GM19099 (cell line): ENCODE data around the gene HS1BP3.
A peak's percentile ranks its signal among the peaks of the same experiment; 100 is the strongest.

ENCODE experiments used
- POLR2A ChIP-seq: IDR thresholded peaks from 3 replicates; pipeline ENCODE4 v1.6.1; 2011; ENCODE audit warnings: low read depth; ENCODE audit not compliant: insufficient read length; ENCODE audit errors: extremely low read depth

Gene HS1BP3

GRCh38 chr2:20678086-20678395 lies 27.1 kb upstream of the HS1BP3 start:
- no peak for TF ChIP-seq POLR2A

DNA sequence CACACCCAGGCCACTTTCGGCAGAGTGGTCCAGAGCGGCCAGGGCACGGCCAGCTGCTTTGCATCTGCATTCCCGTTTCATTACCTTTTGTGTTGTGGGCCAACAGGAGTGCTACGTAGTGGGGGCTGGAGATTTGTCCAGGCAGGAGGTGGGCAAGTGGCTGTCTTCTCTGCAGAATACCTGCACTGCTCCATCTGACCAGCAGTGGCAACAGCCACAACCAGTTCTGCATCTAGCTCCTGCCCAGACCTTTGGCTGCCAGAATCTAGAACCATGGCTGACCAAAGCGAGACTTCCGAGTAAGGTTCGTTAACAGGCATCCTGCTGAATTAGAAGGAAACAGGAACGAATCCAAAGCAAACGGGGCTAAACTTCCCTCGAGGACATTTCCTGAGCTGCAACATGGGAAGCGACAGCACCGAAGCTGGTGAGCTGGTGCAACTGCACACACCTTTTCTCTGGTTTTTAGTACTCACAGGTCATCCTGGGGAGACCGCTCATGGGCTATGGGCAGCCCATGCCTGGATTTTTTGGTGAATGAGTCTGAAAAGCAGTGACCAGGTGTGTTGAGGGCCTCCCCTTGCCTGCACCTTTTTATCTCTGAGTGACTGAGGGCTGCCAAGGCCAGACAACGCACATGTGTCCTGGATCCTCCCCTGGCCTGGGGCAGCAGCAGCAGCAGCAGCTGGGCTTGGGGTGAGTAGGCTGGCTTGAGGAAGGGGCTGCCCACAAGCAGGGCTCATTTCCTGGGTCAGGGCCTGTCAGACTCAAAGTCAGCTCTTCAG lies 26.6 kb upstream of the HS1BP3 start:
- no peak for TF ChIP-seq POLR2A

GRCh38 chr2:20676353-20677215 lies 25.7 kb upstream of the HS1BP3 start:
- TF ChIP-seq POLR2A = no peak

DNA sequence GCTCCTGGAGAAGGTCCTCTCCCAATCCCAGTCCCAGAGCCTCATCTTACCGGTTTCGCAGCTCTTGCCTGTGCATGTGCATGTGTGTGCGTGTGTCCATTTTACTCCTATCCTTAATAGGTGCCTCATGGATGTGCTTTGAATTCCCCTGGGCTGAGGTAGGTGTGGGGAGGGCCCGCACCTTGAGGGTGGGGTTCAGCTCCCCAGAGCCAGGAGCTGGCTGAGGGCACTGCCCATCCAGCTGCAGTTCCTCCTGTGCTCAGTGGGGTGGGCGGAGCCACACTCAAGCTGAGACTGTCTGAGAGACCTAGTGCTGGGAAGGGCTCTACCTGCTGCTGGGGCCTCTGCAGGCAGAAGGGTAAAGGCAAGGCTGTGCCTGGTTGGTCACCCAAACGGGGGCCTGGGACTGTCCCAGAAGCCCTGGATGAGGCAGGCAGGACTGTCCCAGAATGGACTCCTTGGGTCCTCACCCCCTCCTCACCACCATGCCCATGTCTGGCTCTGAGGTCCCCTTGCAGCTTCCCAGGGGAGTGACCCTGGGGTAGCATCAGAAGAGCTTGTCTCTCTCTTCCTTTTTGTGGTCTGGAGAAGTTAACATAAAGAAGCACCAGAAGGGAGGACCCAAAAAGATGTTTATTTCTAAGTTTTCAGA lies 24.9 kb upstream of the HS1BP3 start:
- TF ChIP-seq POLR2A = peak; percentile 16

DNA sequence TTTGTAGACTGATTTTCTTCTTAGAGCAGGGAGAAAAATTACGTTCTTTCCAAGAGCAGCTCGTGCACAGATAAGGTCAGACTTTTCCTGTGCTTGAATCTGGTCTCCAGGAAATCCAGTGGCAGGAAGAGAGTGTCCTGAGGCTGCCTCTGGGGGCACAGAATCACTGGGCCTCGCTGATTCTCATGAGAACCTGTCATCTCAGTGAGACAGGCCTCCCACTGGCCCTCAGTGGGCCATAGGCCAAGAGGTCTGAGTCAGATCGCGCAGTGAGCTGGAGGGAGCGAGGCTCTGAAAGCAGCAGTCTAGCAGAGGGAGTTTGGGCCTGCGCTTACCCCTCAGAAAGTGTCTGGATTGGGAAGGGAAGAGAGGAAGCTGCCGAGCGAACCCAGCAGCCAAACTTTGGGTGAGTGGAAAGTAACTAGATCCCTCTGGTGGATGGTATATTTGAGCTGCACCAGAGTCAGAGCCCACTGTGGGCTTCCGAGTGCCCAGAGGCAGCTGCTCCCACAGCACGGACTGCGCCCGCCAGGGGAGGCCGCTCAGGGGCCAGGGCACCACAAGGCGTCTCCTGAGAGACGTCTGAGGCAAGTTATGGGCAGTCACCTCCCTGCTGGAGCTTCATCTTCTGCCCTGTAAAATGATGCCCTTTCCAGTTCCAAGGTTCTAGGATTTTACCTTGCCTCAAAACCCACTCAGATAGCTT lies 24.2 kb upstream of the HS1BP3 start:
- no peak for TF ChIP-seq POLR2A

DNA sequence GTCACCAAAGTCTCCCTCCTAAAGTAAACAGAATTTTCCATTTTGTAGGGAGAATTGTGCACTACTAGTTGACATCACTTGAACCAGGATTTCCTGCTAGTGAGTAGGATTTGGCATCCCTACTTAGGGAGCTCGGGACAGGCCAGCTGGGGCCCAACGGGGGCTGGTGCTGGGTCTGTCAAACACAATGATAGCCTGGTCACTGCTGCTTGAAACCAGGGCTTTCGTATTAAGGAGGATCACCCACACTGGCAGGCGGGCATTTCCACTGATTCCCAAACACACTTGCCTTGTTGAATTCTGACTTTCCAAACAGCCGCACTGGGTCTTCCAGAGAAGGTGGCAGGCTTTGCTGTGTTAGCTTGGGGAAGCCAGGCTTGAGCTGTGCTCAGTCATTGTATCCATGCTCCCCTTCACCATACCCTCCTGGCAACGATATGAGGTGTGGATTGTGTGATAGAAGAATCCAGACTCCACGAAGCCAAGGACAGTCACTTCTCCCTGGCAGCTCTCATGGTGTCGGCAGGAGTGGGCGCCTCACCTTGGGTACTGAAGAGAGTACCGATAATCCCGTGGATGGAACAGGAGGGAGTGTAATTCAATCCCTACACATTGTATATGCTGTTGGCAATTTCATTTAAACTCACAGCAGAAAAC lies 23.5 kb upstream of the HS1BP3 start:
- no peak for TF ChIP-seq POLR2A

GRCh38 chr2:20673686-20674308 lies 22.9 kb upstream of the HS1BP3 start:
- no peak for TF ChIP-seq POLR2A

DNA sequence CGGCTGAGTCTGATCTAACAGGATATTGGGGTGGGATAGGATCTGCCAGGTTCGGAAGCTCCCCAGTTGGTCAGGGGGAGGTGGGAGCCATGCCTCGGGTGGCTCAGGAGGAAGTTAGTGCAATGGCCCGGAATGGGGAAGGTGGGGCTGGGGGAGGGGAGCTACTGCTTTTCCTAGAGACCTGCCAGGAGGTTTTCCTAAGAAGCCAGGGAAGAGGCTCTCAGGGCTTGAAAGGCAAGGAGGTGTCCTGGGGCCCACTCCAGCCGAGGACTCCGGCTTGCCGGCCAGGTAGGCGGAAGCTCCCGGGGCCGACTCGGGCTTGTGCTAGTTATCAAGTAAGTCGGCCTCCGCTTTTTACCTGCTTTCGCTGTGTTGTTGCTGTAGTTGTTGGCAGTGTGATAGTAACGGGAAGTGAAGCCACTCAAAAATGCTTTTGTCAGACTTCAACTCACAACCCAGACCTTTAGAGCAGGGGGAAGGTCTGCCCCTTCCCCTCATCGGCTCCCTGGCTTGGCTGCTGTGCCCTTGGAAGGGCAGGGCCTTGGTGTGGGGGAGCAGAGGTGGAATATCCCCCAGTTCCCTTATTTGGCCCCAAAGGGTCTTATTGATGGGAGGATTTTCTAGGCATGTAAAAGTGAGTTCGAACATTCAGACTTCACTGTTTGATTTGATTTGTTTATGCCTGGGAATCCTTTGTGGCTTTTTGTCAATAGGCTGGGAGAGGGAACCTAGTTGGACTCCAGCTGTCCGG lies 21.5 kb upstream of the HS1BP3 start:
- TF ChIP-seq POLR2A = no peak

GRCh38 chr2:20671736-20672080 lies 20.8 kb upstream of the HS1BP3 start:
- TF ChIP-seq POLR2A = no peak

- no peak for TF ChIP-seq POLR2A
These were observed 20.3 kb upstream of the HS1BP3 start for GRCh38 chr2:20671036-20671735.

GRCh38 chr2:20670315-20671035 lies 19.6 kb upstream of the HS1BP3 start:
- no peak for TF ChIP-seq POLR2A

DNA sequence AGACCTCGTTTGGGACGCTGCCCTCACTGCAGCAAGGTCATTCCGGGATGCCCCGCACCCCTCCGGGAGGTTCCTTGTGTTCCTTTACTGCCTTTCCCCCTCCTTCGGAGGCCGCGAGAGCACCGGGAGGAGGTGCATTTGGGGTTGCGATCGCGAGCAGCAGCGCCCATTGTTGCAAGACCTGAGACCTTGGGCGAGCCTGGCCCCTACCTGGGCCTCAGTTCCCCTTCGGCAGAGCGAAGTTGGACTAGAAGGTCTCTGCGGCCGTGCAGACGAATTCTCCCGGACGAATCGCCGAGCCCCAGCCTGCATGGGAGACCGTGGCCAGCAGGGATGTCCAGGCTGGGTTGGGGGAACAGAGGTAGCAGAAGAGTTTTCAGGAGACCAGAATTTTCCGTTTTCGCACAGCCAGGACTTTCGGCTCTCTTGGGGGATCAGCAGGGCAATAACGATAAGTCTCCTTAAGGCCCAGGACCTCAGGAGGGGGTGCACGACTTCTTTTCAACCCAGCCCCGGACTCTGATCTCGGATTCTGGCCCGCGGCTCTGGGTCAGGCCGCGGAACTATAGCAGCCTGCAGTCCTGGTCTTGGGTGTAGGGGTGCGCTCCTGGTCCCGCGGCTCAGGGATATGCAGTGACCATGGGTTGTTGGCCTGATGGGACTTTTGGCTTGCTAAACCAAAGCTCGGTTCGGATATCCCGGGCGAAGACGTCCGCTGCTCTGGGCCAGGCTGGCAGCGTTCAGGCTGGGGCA lies 18.8 kb upstream of the HS1BP3 start:
- TF ChIP-seq POLR2A = no peak

DNA sequence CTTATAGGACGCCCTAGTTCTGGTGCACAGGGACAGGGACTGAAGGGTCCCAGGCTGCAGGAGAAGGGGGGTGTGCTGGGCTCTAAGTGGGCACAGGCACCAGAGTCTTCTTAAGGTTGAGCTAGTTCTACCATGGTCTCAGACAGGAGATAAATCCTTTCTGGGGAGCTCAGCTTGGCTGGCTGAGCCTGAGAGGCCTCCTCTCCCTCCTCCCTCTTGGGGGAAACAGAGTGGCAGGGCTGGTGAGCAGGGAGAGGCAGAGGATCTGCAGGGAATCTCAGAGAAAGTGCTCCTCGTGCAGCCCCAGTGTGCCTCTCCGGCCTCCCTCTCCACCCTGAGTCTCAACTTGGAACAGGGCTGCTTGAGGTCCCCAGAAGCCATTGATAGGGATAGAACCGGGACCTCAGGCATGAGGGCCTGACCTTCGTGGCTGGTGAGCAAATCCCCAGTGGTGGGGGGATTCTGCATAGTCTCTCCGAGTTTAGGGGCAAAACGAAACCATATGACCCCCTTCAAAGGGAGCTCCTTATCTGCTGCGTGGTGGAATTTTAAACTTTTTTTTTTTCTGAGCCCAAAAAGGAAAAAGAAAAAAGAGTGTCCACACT lies 18.1 kb upstream of the HS1BP3 start:
- no peak for TF ChIP-seq POLR2A
